H1 (cell line): Measurements from ENCODE around the gene KLF8. TPM values are rescaled to one million over a fixed set of nuclear protein-coding genes. Genes with fewer than 3 reads are reported as not detected.

ENCODE experiments used
- CTCF ChIA-PET: fragments of 300-600 bp; sonication (Branson Sonifier 250); formaldehyde crosslinking; loops from one replicate; lab custom pipeline; 2021; ENCODE audit not compliant: partially characterized antibody; lab: Charles Lee
- POLR2A ChIA-PET: fragments of 300-600 bp; sonication (Branson Sonifier 250); formaldehyde crosslinking; loops from one replicate; lab custom pipeline; 2021; ENCODE audit warnings: inconsistent platforms; ENCODE audit not compliant: partially characterized antibody; lab: Charles Lee
- DNase-seq, 2 experiments: peaks; one replicate each; pipeline versions ENCODE4 v3.0.0 to v3.0.0-alpha.2; 2010 to 2022; ENCODE audit warnings: low spot score in 2 of 2, low read depth in 1 of 2, mixed read lengths in 1 of 2
- FAIRE-seq: peaks from 2 replicates; lab custom pipeline; 2011; peaks lifted over from hg19 to GRCh38; lab: Jason Lieb, UNC
- H2AFZ ChIP-seq: 2 replicates; pipeline ENCODE4 v1.8.1; 2012; ENCODE audit warnings: low read length, inconsistent platforms
- H2AK5ac ChIP-seq: 2 replicates; pipeline ENCODE4 v1.6.1; 2013; ENCODE audit warnings: low read depth, low read length
- H2BK120ac ChIP-seq: replicated peaks from 2 replicates; pipeline ENCODE3; 2013; ENCODE audit warnings: low read depth, low read length, inconsistent platforms
- H2BK12ac ChIP-seq: 2 replicates; pipeline ENCODE4 v1.6.1; 2013; ENCODE audit warnings: low read depth, low read length
- H2BK15ac ChIP-seq: 2 replicates; pipeline ENCODE4 v1.6.1; 2013; ENCODE audit warnings: low read length
- H2BK20ac ChIP-seq: 2 replicates; pipeline ENCODE4 v1.6.1; 2013; ENCODE audit warnings: low read length
- H2BK5ac ChIP-seq: 2 replicates; pipeline ENCODE4 v1.6.1; 2013; ENCODE audit warnings: low read depth, low read length
- H3K14ac ChIP-seq: 2 replicates; pipeline ENCODE4 v1.6.1; 2013; ENCODE audit warnings: inconsistent platforms; ENCODE audit not compliant: insufficient read length
- H3K18ac ChIP-seq: 2 replicates; pipeline ENCODE4 v1.6.1; 2013; ENCODE audit warnings: low read length; ENCODE audit errors: extremely low read depth
- H3K23ac ChIP-seq: 2 replicates; pipeline ENCODE4 v1.6.1; 2013; ENCODE audit warnings: inconsistent platforms; ENCODE audit not compliant: insufficient read length
- H3K23me2 ChIP-seq: 2 replicates; pipeline ENCODE4 v1.6.1; 2013; ENCODE audit warnings: low read depth, low read length
- H3K27ac ChIP-seq: 2 replicates; pipeline ENCODE4 v1.6.1; 2011; ENCODE audit warnings: low read depth, low read length, inconsistent platforms
- H3K27me3 ChIP-seq, 4 experiments: replicated peaks in 1 of 4; 1 replicate in 1 of 4; 2 replicates in 3 of 4; pipeline versions ENCODE4 v1.6.1 to v1.8.1; 2011 to 2013; ENCODE audit warnings: low read length in 3 of 4, mild to moderate bottlenecking in 3 of 4, inconsistent platforms in 2 of 4, mixed read lengths in 2 of 4, moderate library complexity in 1 of 4; ENCODE audit not compliant: control insufficient read depth in 3 of 4, insufficient read depth in 3 of 4; ENCODE audit errors: extremely low read depth in 1 of 4
- H3K36me3 ChIP-seq, 4 experiments: 2 replicates each; pipeline versions ENCODE4 v1.6.1 to v1.8.1; 2011 to 2013; ENCODE audit warnings: mild to moderate bottlenecking in 4 of 4, low read length in 3 of 4, moderate library complexity in 2 of 4, control low read depth in 1 of 4, inconsistent platforms in 1 of 4; ENCODE audit not compliant: insufficient read depth in 4 of 4, control insufficient read depth in 2 of 4
- H3K4ac ChIP-seq: replicated peaks from 2 replicates; pipeline ENCODE3; 2013; ENCODE audit warnings: low read length, low read depth, mixed read lengths, inconsistent platforms; ENCODE audit not compliant: insufficient read length
- H3K4me1 ChIP-seq, 4 experiments: replicated peaks in 1 of 4; 1 replicate in 1 of 4; 2 replicates in 3 of 4; pipeline versions ENCODE4 v1.6.1 to v1.8.1; 2011 to 2013; ENCODE audit warnings: low read length in 3 of 4, inconsistent platforms in 2 of 4, mixed read lengths in 1 of 4; ENCODE audit not compliant: insufficient read depth in 4 of 4, control insufficient read depth in 3 of 4
- H3K4me2 ChIP-seq, 2 experiments: 2 replicates each; pipeline versions ENCODE4 v1.6.1 to v1.8.1; 2011 to 2013; ENCODE audit warnings: low read depth in 2 of 2, low read length in 2 of 2, control low read depth in 1 of 2, inconsistent platforms in 1 of 2, mild to moderate bottlenecking in 1 of 2; ENCODE audit not compliant: insufficient read depth in 1 of 2
- H3K4me3 ChIP-seq, 4 experiments: fragments of 200-600, 300-600 bp in 1 of 4; sonication (generic), shearing (Covaris generic), sonication (Bioruptor Twin) in 1 of 4; 2 replicates each; pipeline versions ENCODE4 v1.5.1 to v1.8.1; 2011 to 2016; ENCODE audit warnings: low read length in 4 of 4, low read depth in 3 of 4, control low read depth in 2 of 4, inconsistent platforms in 2 of 4, mild to moderate bottlenecking in 2 of 4, mixed read lengths in 1 of 4, moderate library complexity in 1 of 4; ENCODE audit not compliant: insufficient read depth in 2 of 4; ENCODE audit errors: extremely low read depth in 1 of 4
- H3K56ac ChIP-seq: replicated peaks from 2 replicates; pipeline ENCODE3; 2013; ENCODE audit warnings: low read depth, mild to moderate bottlenecking, mixed read lengths, low read length, inconsistent platforms; ENCODE audit not compliant: insufficient read length
- H3K79me1 ChIP-seq: 2 replicates; pipeline ENCODE4 v1.6.1; 2013; ENCODE audit warnings: low read depth, low read length, control low read depth
- H3K79me2 ChIP-seq, 2 experiments: 2 replicates each; pipeline versions ENCODE4 v1.6.1 to v1.8.1; 2012 to 2013; ENCODE audit warnings: low read length in 2 of 2, mild to moderate bottlenecking in 2 of 2, inconsistent platforms in 1 of 2; ENCODE audit not compliant: insufficient read depth in 2 of 2, control insufficient read depth in 1 of 2
- H3K9ac ChIP-seq, 4 experiments: replicated peaks in 1 of 4; 1 replicate in 1 of 4; 2 replicates in 3 of 4; pipeline versions ENCODE4 v1.6.1 to v1.8.1; 2011 to 2013; ENCODE audit warnings: low read depth in 3 of 4, low read length in 3 of 4, control low read depth in 2 of 4, mild to moderate bottlenecking in 2 of 4, moderate library complexity in 2 of 4, inconsistent platforms in 1 of 4; ENCODE audit errors: extremely low read depth in 1 of 4
- H3K9me3 ChIP-seq, 2 experiments: 2 replicates each; pipeline versions ENCODE4 v1.6.1 to v1.8.1; 2012 to 2013; ENCODE audit warnings: mild to moderate bottlenecking in 2 of 2, moderate library complexity in 2 of 2, control low read depth in 1 of 2, inconsistent platforms in 1 of 2, low read depth in 1 of 2, low read length in 1 of 2, mixed read lengths in 1 of 2; ENCODE audit not compliant: insufficient read depth in 2 of 2
- H4K20me1 ChIP-seq, 2 experiments: replicated peaks in 1 of 2; 2 replicates each; pipeline versions ENCODE3 to v1.8.1; 2011 to 2013; ENCODE audit warnings: inconsistent platforms in 2 of 2, low read length in 2 of 2, mild to moderate bottlenecking in 1 of 2; ENCODE audit not compliant: insufficient read depth in 2 of 2, control insufficient read depth in 1 of 2
- H4K5ac ChIP-seq: 2 replicates; pipeline ENCODE4 v1.6.1; 2013; ENCODE audit warnings: low read length, low read depth, mixed read lengths, inconsistent platforms; ENCODE audit not compliant: insufficient read length
- H4K8ac ChIP-seq: 2 replicates; pipeline ENCODE4 v1.8.0; 2013; ENCODE audit warnings: mild to moderate bottlenecking, moderate library complexity, low read length, inconsistent platforms; ENCODE audit not compliant: insufficient read depth; ENCODE audit errors: extremely low read depth
- H4K91ac ChIP-seq: replicated peaks from 2 replicates; pipeline ENCODE3; 2013; ENCODE audit warnings: low read length, mixed read lengths, inconsistent platforms; ENCODE audit not compliant: insufficient read length
- BACH1 ChIP-seq: IDR thresholded peaks from 2 replicates; pipeline ENCODE4 v1.6.1; 2012; ENCODE audit warnings: low read length, improper control_type of control experiment
- EGR1 ChIP-seq: IDR thresholded peaks from 2 replicates; pipeline ENCODE4 v1.6.1; 2011; ENCODE audit warnings: low read depth, low read length, borderline replicate concordance
- EZH2 ChIP-seq: fragments of 200-600 bp; sonication (generic); IDR thresholded peaks from 2 replicates; pipeline ENCODE4 v1.7.1; 2012; ENCODE audit warnings: low read depth, mild to moderate bottlenecking, moderate library complexity, low read length, inconsistent platforms; ENCODE audit not compliant: severe bottlenecking
- FOSL1 ChIP-seq: IDR thresholded peaks from 2 replicates; pipeline ENCODE4 v1.6.1; 2011; ENCODE audit warnings: mild to moderate bottlenecking, low read depth, low read length, moderate library complexity; ENCODE audit not compliant: insufficient read depth
- GABPA ChIP-seq: IDR thresholded peaks from 2 replicates; pipeline ENCODE4 v1.6.1; 2011; ENCODE audit warnings: mild to moderate bottlenecking, low read length, moderate library complexity, borderline replicate concordance; ENCODE audit not compliant: insufficient read depth
- JUND ChIP-seq: IDR thresholded peaks from 2 replicates; pipeline ENCODE4 v1.6.1; 2011; ENCODE audit warnings: mild to moderate bottlenecking, improper control_type of control experiment, low read length
- KDM5A ChIP-seq: fragments of 200-600 bp; IDR thresholded peaks from 2 replicates; pipeline ENCODE4 v1.7.1; 2012; ENCODE audit warnings: mild to moderate bottlenecking, low read length, inconsistent platforms, mixed read lengths
- MAFK ChIP-seq: IDR thresholded peaks from 2 replicates; pipeline ENCODE4 v1.6.1; 2012; ENCODE audit warnings: low read depth, mild to moderate bottlenecking, improper control_type of control experiment, low read length
- PHF8 ChIP-seq: fragments of 200-600 bp; sonication (generic); conservative IDR thresholded peaks from 2 replicates; pipeline ENCODE4 v1.7.1; 2012; ENCODE audit warnings: low read depth, mild to moderate bottlenecking, inconsistent platforms, low read length, moderate library complexity
- SP4 ChIP-seq: IDR thresholded peaks from 2 replicates; pipeline ENCODE4 v1.6.1; 2012; ENCODE audit warnings: low read length, inconsistent platforms
- TAF1 ChIP-seq: IDR thresholded peaks from 2 replicates; pipeline ENCODE4 v1.6.1; 2011; ENCODE audit warnings: mild to moderate bottlenecking, low read depth, low read length
- WGBS, 2 experiments: shearing (Covaris generic) in 1 of 2; methylation state at CpG; one replicate each; pipeline versions ENCODE4 v1.1.6 to v1.1.7; 2013 to 2015; ENCODE audit warnings: low lambda C conversion rate in 2 of 2, mixed read lengths in 2 of 2, inconsistent platforms in 1 of 2, low coverage in 1 of 2, missing lambda C conversion rate in 1 of 2; ENCODE audit not compliant: insufficient replicate concordance in 2 of 2, insufficient coverage in 1 of 2, insufficient read length in 1 of 2; ENCODE audit errors: extremely low coverage in 1 of 2, missing lambda C conversion rate in 1 of 2; 5-methylcytosine and 5-hydroxymethylcytosine counted together
- polyA plus RNA-seq, 7 experiments: library from polyadenylated mRNA; depleted of rRNA in 3 of 7; stranded (reverse) in 5 of 7; unstranded in 2 of 7; fragments of >200 nt in 5 of 7; fragments of 200-250 nt in 2 of 7; gene quantifications; 1 replicate in 5 of 7; 2 replicates in 1 of 7; 4 replicates in 1 of 7; pipeline versions ENCODE4 v1.2.1 to v1.2.3, GENCODE V29; 2011 to 2013; ENCODE audit warnings: missing spikeins in 2 of 7, mixed read lengths in 2 of 7
- total RNA-seq: library from RNA; stranded (reverse); fragmentation: NEBNext Ultra II Directional; extraction: Animal tissue kit (Norgen Biotek cat#: 25700); gene quantifications from 2 replicates; pipeline ENCODE4 v1.2.1, GENCODE V29; 2021
- TF ChIP-seq, protein P1 (sequence below): IDR thresholded peaks from 2 replicates; pipeline ENCODE4 v1.6.1; 2012; ENCODE audit warnings: inconsistent platforms

Gene KLF8
- total and polyA plus RNA-seq, 2 of the 8 experiments (the other 6 are each of a cell fraction or from before 2014, with no cell fraction given) = 11.5 to 15.3 TPM

GRCh38 chrX:56318076-56318475, 85.9 kb downstream of the KLF8 start:
- H4K20me1 ChIP-seq = no peaks in the 10 kb centered on the region
- H3K56ac ChIP-seq = no peak overlapping the region
- CTCF ChIA-PET = no interaction called here
- no peaks in the 10 kb centered on the region for H3K4me1 ChIP-seq
- H3K4ac ChIP-seq = no peak overlapping the region
- H2BK20ac ChIP-seq = no peak overlapping the region
- H3K9ac ChIP-seq = no peak overlapping the region
- H3K27ac ChIP-seq = no peak overlapping the region
- H2BK15ac ChIP-seq = no peak overlapping the region
- DNase-seq = no peak
- H3K4me3 ChIP-seq = no peak overlapping the region
- H3K79me1 ChIP-seq = no peaks in the 10 kb centered on the region
- H3K4me2 ChIP-seq = no peak overlapping the region
- 82% methylated on average over 2 of the region's 2 CpGs; no CpG with 5 or more reads in 1 of the 2 experiments for WGBS, 2 experiments
- H4K5ac ChIP-seq = no peak overlapping the region
- POLR2A ChIA-PET = no interaction called here
- H2BK5ac ChIP-seq = no peak overlapping the region
- H3K23ac ChIP-seq = no peak overlapping the region
- H3K27me3 ChIP-seq = no peaks in the 10 kb centered on the region
- no peak overlapping the region for H2BK120ac ChIP-seq
- no peak overlapping the region for H3K14ac ChIP-seq
- no peak overlapping the region for H2AK5ac ChIP-seq
- no peaks in the 10 kb centered on the region for H3K79me2 ChIP-seq
- no peak overlapping the region for H3K18ac ChIP-seq
- no peaks in the 10 kb centered on the region for H3K36me3 ChIP-seq
- H2AFZ ChIP-seq = no peak overlapping the region
- no peak overlapping the region for H4K8ac ChIP-seq
- no peak overlapping the region for H4K91ac ChIP-seq
- no peak for FAIRE-seq
- TF ChIP-seq BACH1 (no peak), TAF1 (no peak), KDM5A (no peak), MAFK (no peak), EZH2 (no peak), SP4 (no peak), FOSL1 (no peak), JUND (no peak), PHF8 (no peak), GABPA (no peak), EGR1 (no peak)
- TF ChIP-seq, protein P1, sequence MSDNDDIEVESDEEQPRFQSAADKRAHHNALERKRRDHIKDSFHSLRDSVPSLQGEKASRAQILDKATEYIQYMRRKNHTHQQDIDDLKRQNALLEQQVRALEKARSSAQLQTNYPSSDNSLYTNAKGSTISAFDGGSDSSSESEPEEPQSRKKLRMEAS = no peak
- TF ChIP-seq, all 59 proteins: peak for 0
- no peaks in the 10 kb centered on the region for H3K23me2 ChIP-seq
- no peak overlapping the region for H2BK12ac ChIP-seq
- H3K9me3 ChIP-seq = peaks cover 7 to 18% of the 10 kb centered on the region in 2 experiments; a peak in 3 of 4 replicates
